Osteoblast (primary cell): ENCODE results near the gene CACNA2D1. TPM values are rescaled to one million over a fixed set of nuclear protein-coding genes. Genes with fewer than 3 reads are reported as not detected.

Source experiments
- DNase-seq: peaks from one replicate; pipeline ENCODE4 v3.0.0; 2011; ENCODE audit warnings: low spot score, mixed read lengths; ENCODE audit not compliant: insufficient read length; ENCODE audit errors: missing footprints
- H2AFZ ChIP-seq: 2 replicates; pipeline ENCODE4 v1.6.0; 2011; ENCODE audit warnings: mild to moderate bottlenecking, low read length
- H3K27ac ChIP-seq: 2 replicates; pipeline ENCODE4 v1.5.1; 2011; ENCODE audit warnings: mild to moderate bottlenecking, low read depth, low read length, moderate library complexity
- H3K27me3 ChIP-seq: 2 replicates; pipeline ENCODE4 v1.6.0; 2012; ENCODE audit warnings: mild to moderate bottlenecking, control low read depth, inconsistent platforms, low read length, moderate library complexity; ENCODE audit not compliant: insufficient read depth
- H3K36me3 ChIP-seq: 2 replicates; pipeline ENCODE4 v1.5.1; 2011; ENCODE audit warnings: mild to moderate bottlenecking, low read length, control low read depth, moderate library complexity; ENCODE audit not compliant: insufficient read depth
- H3K4me1 ChIP-seq: 2 replicates; pipeline ENCODE4 v1.5.1; 2011; ENCODE audit warnings: mild to moderate bottlenecking, low read length, control low read depth, moderate library complexity; ENCODE audit not compliant: insufficient read depth
- H3K4me2 ChIP-seq: 2 replicates; pipeline ENCODE4 v1.6.0; 2011; ENCODE audit warnings: mild to moderate bottlenecking, low read length; ENCODE audit not compliant: insufficient read depth
- H3K4me3 ChIP-seq: fragments of 200-600 bp; sonication (generic); 3 replicates; pipeline ENCODE4 v1.5.1; 2012; ENCODE audit warnings: mild to moderate bottlenecking, low read length, inconsistent platforms; ENCODE audit not compliant: insufficient read depth
- H3K79me2 ChIP-seq: 2 replicates; pipeline ENCODE4 v1.6.0; 2012; ENCODE audit warnings: mild to moderate bottlenecking, low read length, control low read depth, inconsistent platforms; ENCODE audit not compliant: insufficient read depth
- H3K9me3 ChIP-seq: 2 replicates; pipeline ENCODE4 v1.5.1; 2011; ENCODE audit warnings: low read depth, low read length, control low read depth
- H4K20me1 ChIP-seq: 2 replicates; pipeline ENCODE4 v1.6.0; 2012; ENCODE audit warnings: mild to moderate bottlenecking, low read length, control low read depth; ENCODE audit not compliant: insufficient read depth
- CTCF ChIP-seq: IDR thresholded peaks from 2 replicates; pipeline ENCODE4 v1.5.1; 2011; ENCODE audit warnings: mild to moderate bottlenecking, low read depth, low read length, moderate library complexity; ENCODE audit errors: extremely low read depth
- total RNA-seq: library from RNA; depleted of rRNA; stranded (reverse); fragments of >200 nt; gene quantifications from 2 replicates; pipeline ENCODE4 v1.2.3, GENCODE V29; 2012

CACNA2D1 gene
- total RNA-seq, 1 donor: 145 TPM

DNA sequence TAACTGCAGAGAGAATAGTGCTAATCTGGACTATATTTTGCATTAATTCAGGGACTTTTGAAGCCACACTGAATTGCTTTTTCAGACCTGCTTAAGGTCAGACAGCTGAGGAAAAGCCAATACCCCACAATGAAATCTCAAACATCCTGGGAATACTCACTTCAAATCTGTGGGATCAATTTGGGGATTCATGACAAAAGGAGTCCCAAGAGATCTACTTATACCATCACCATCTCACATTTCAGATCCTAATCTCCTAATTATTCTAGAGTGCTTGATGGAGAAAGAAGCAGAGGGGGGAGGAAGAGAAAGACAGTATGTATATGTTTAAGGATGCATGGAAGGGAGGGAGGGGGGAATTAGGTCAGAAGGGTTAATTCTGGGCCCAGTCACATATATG lies 202.2 kb downstream of the CACNA2D1 start:
- H3K4me3 ChIP-seq: no peak overlapping the region
- H2AFZ ChIP-seq: no peak overlapping the region
- H3K9me3 ChIP-seq: no peaks in the 10 kb centered on the region
- peaks cover 19% of the 10 kb centered on the region for H4K20me1 ChIP-seq
- no peaks in the 10 kb centered on the region for H3K36me3 ChIP-seq
- no peak for TF ChIP-seq CTCF
- peaks cover 16% of the 10 kb centered on the region for H3K79me2 ChIP-seq
- H3K4me1 ChIP-seq: no peaks in the 10 kb centered on the region
- H3K27ac ChIP-seq: no peak overlapping the region
- no peak for DNase-seq
- no peak overlapping the region for H3K4me2 ChIP-seq
- no peaks in the 10 kb centered on the region for H3K27me3 ChIP-seq

GRCh38 chr7:82235713-82236112 lies 207.9 kb downstream of the CACNA2D1 start:
- Histone ChIP-seq H4K20me1 (peaks cover 17% of the 10 kb centered on the region), H3K79me2 (peaks cover 8% of the 10 kb centered on the region), H2AFZ (no peak overlapping the region), H3K4me3 (no peak overlapping the region), H3K27me3 (no peaks in the 10 kb centered on the region), H3K9me3 (no peaks in the 10 kb centered on the region), H3K27ac (no peak overlapping the region), H3K4me1 (no peaks in the 10 kb centered on the region), H3K36me3 (no peaks in the 10 kb centered on the region), H3K4me2 (no peak overlapping the region)
- peak; percentile 27 for DNase-seq
- TF ChIP-seq CTCF: no peak

DNA sequence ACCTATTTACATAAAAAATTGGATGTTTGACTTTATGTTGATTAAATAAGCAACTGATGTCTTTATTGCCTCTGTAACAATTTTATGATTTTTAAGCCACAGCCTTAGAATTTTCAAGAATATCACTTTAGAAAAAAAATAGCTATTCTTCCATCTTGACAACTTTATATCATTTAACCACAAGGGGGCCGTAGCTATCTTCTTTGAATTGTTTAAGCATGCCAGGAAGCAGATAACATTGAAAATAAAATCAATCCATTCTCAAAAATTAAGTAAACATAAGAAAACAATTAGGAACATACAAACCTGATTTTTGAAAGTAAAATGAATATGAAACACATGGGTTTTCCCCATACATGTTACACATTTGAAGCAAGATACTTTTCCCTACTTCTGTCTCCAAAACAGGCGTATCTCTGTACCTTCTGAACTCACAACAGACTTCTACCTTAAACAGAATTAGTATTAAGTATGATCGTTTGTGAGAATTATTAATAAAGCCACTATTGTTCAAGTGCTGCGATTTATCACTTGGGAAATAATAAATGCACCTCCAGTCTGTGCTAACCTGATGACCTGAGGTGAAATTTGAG lies 209.0 kb downstream of the CACNA2D1 start:
- peaks cover 12% of the 10 kb centered on the region for H4K20me1 ChIP-seq
- H3K36me3 ChIP-seq: no peaks in the 10 kb centered on the region
- no peaks in the 10 kb centered on the region for H3K27me3 ChIP-seq
- H3K4me3 ChIP-seq: no peak overlapping the region
- peaks cover 8% of the 10 kb centered on the region for H3K79me2 ChIP-seq
- no peak overlapping the region for H2AFZ ChIP-seq
- H3K4me1 ChIP-seq: no peaks in the 10 kb centered on the region
- no peaks in the 10 kb centered on the region for H3K9me3 ChIP-seq
- DNase-seq: no peak
- H3K27ac ChIP-seq: no peak overlapping the region
- H3K4me2 ChIP-seq: no peak overlapping the region
- peak; percentile 55 for TF ChIP-seq CTCF

GRCh38 chr7:82230811-82231581 lies 212.6 kb downstream of the CACNA2D1 start:
- H3K36me3 ChIP-seq: no peaks in the 10 kb centered on the region
- H3K27me3 ChIP-seq: no peaks in the 10 kb centered on the region
- no peak for TF ChIP-seq CTCF
- no peaks in the 10 kb centered on the region for H3K79me2 ChIP-seq
- H2AFZ ChIP-seq: no peak overlapping the region
- no peaks in the 10 kb centered on the region for H3K9me3 ChIP-seq
- H3K4me2 ChIP-seq: no peak overlapping the region
- H3K27ac ChIP-seq: no peak overlapping the region
- no peak for DNase-seq
- H3K4me1 ChIP-seq: no peaks in the 10 kb centered on the region
- no peak overlapping the region for H3K4me3 ChIP-seq
- peaks cover 7% of the 10 kb centered on the region for H4K20me1 ChIP-seq
